ENCODE data around the gene TSHZ1.

- TF ChIP-seq POLR2A (IDR thresholded peaks at IDR 0.05) (no peak), CTCF (IDR thresholded peaks at IDR 0.05) (no peak), POLR2AphosphoS5 (IDR thresholded peaks at IDR 0.05) (no peak), EP300 (IDR thresholded peaks at IDR 0.05; ENCODE audit: low read depth) (no peak)
Measured at GRCh38 chr18:75220551-75221355, 10.2 kb downstream of the TSHZ1 start.
